ENCODE measurements around the gene WASF3.

Gene WASF3

GRCh38 chr13:26557393-26558073 is at the start of gene WASF3:
TSS of gene WASF3 (plus strand) at chr13:26557683. CDS start at chr13:26642271, 84,588 bp downstream.
- no peak for FAIRE-seq

- FAIRE-seq: no peak
These were observed 48.6 kb upstream of the WASF3 start for GRCh38 chr13:26508885-26509284.

- no peak for FAIRE-seq
These were observed 48.0 kb upstream of the WASF3 start for GRCh38 chr13:26509491-26509890.

- no peak for FAIRE-seq
These were observed 43.6 kb upstream of the WASF3 start for GRCh38 chr13:26513931-26514330.

- no peak for FAIRE-seq
These were observed 41.8 kb upstream of the WASF3 start for GRCh38 chr13:26515721-26516120.

- no peak for FAIRE-seq
These were observed 39.5 kb upstream of the WASF3 start for GRCh38 chr13:26517936-26518335.

GRCh38 chr13:26518451-26518959 is 39.0 kb upstream of the WASF3 start:
- no peak for FAIRE-seq

GRCh38 chr13:26522571-26522970 is 34.9 kb upstream of the WASF3 start:
- FAIRE-seq: no peak

- FAIRE-seq: no peak
These were observed 34.5 kb upstream of the WASF3 start for GRCh38 chr13:26523007-26523406.

GRCh38 chr13:26525528-26525927 is 32.0 kb upstream of the WASF3 start:
- no peak for FAIRE-seq

GRCh38 chr13:26526702-26527216 is 30.7 kb upstream of the WASF3 start:
- FAIRE-seq: no peak

- FAIRE-seq: no peak
These were observed 29.0 kb upstream of the WASF3 start for GRCh38 chr13:26528527-26528926.

GRCh38 chr13:26529441-26529840 is 28.0 kb upstream of the WASF3 start:
- FAIRE-seq: no peak

GRCh38 chr13:26531742-26532141 is 25.7 kb upstream of the WASF3 start:
- no peak for FAIRE-seq

- no peak for FAIRE-seq
These were observed 23.3 kb upstream of the WASF3 start for GRCh38 chr13:26534036-26534726.

- FAIRE-seq: no peak
These were observed 18.8 kb upstream of the WASF3 start for GRCh38 chr13:26538363-26539317.

GRCh38 chr13:26539738-26540292 is 17.7 kb upstream of the WASF3 start:
- no peak for FAIRE-seq

- no peak for FAIRE-seq
These were observed 17.1 kb upstream of the WASF3 start for GRCh38 chr13:26540334-26540733.

- FAIRE-seq: no peak
These were observed 16.4 kb upstream of the WASF3 start for GRCh38 chr13:26541041-26541440.

- no peak for FAIRE-seq
These were observed 15.6 kb upstream of the WASF3 start for GRCh38 chr13:26541678-26542568.

- no peak for FAIRE-seq
These were observed 12.8 kb upstream of the WASF3 start for GRCh38 chr13:26544707-26545106.

Data from A204.1 (cell line).